HepG2 (cell line): ENCODE results near the gene UBE3D. TPM values are rescaled to one million over a fixed set of nuclear protein-coding genes. Genes with fewer than 3 reads are reported as not detected.
"Not testable (repeated sequence)": the region's sequence is repeated elsewhere in the genome, so short reads cannot be mapped to it uniquely, and the experiment has no call there.

Experiments used
- ATAC-seq: fragments of 200-7000 bp; cut with Tn5 transposase; 3 replicates; pipeline ENCODE4 v1.9.1; 2020; ENCODE audit warnings: mild to moderate bottlenecking, moderate library complexity
- BruUV-seq: library from RNA; stranded (reverse); fragments of 400-500 nt; replicated peaks from 2 replicates; lab custom pipeline; 2021; lab: Mats Ljungman, UMichigan
- CTCF ChIA-PET: fragments of 300-600 bp; formaldehyde crosslinking; extraction: SDS; loops from one replicate; lab custom pipeline; 2021; ENCODE audit warnings: low total read pairs, inconsistent platforms, low intra/inter-chr PET ratio; lab: Yijun Ruan, JAX
- POLR2A ChIA-PET: fragments of 350-600 bp; sonication (Branson Sonifier 250); formaldehyde crosslinking; loops from one replicate; lab custom pipeline; 2020; ENCODE audit warnings: antibody characterized with exemption, inconsistent platforms; lab: Yijun Ruan, JAX
- DNase-seq: peaks from one replicate; pipeline ENCODE4 v3.0.0-alpha.2; 2015; ENCODE audit warnings: low spot score
- FAIRE-seq: peaks from 3 replicates; lab custom pipeline; 2011; peaks lifted over from hg19 to GRCh38; lab: Jason Lieb, UNC
- H2AFZ ChIP-seq: one replicate; pipeline ENCODE4 v1.6.1; 2011; ENCODE audit warnings: low read length, inconsistent platforms
- H3K27ac ChIP-seq: fragments of 300-600 bp; 3 replicates; pipeline ENCODE4 v1.8.0; 2011; ENCODE audit warnings: mixed run types, mild to moderate bottlenecking, mixed read lengths, low read length, inconsistent platforms; ENCODE audit not compliant: insufficient read depth; ENCODE audit errors: extremely low read length
- H3K27me3 ChIP-seq, 2 experiments: fragments of 200-600 bp in 1 of 2; 2 replicates in 1 of 2; 3 replicates in 1 of 2; pipeline versions ENCODE4 v1.6.0 to v1.8.0; 2011; ENCODE audit warnings: low read length in 2 of 2, mild to moderate bottlenecking in 2 of 2, moderate library complexity in 2 of 2, inconsistent platforms in 1 of 2; ENCODE audit not compliant: insufficient read depth in 2 of 2, control insufficient read depth in 1 of 2
- H3K36me3 ChIP-seq, 2 experiments: fragments of 200-600 bp in 1 of 2; replicated peaks in 1 of 2; 2 replicates in 1 of 2; 3 replicates in 1 of 2; pipeline versions ENCODE4 v1.5.1 to v1.8.0; 2011; ENCODE audit warnings: low read length in 2 of 2, inconsistent platforms in 1 of 2; ENCODE audit not compliant: insufficient read depth in 2 of 2, control insufficient read depth in 1 of 2
- H3K4me1 ChIP-seq: 2 replicates; pipeline ENCODE4 v1.5.1; 2012; ENCODE audit warnings: low read length, inconsistent platforms; ENCODE audit not compliant: insufficient read depth
- H3K4me2 ChIP-seq: 2 replicates; pipeline ENCODE4 v1.6.0; 2011; ENCODE audit warnings: low read depth, low read length, inconsistent platforms
- H3K4me3 ChIP-seq, 3 experiments: fragments of 200-600 bp in 1 of 3; sonication (generic), shearing (Covaris generic) in 1 of 3; replicated peaks in 1 of 3; 2 replicates each; pipeline ENCODE4 v1.5.1; 2011 to 2016; ENCODE audit warnings: low read length in 3 of 3, inconsistent platforms in 2 of 3, low read depth in 2 of 3, mild to moderate bottlenecking in 2 of 3, control low read depth in 1 of 3, mixed read lengths in 1 of 3; ENCODE audit not compliant: insufficient read depth in 1 of 3
- H3K79me2 ChIP-seq: one replicate; pipeline ENCODE4 v1.6.1; 2011; ENCODE audit warnings: low read length, inconsistent platforms; ENCODE audit not compliant: insufficient read depth
- H3K9ac ChIP-seq: 2 replicates; pipeline ENCODE4 v1.6.0; 2011; ENCODE audit warnings: mild to moderate bottlenecking, low read depth, low read length, inconsistent platforms; ENCODE audit not compliant: insufficient read depth
- H3K9me3 ChIP-seq: 2 replicates; pipeline ENCODE4 v1.5.1; 2012; ENCODE audit warnings: mild to moderate bottlenecking, low read length
- H4K20me1 ChIP-seq: 2 replicates; pipeline ENCODE4 v1.6.0; 2011; ENCODE audit warnings: inconsistent platforms, mild to moderate bottlenecking, low read length, moderate library complexity; ENCODE audit not compliant: insufficient read depth
- ATF1 ChIP-seq: IDR thresholded peaks from 2 replicates; pipeline ENCODE4 v1.6.1; 2016; ENCODE audit warnings: mild to moderate bottlenecking, control low read depth
- PCBP2 ChIP-seq: fragments of 200-400 bp; formaldehyde crosslinking; optimal IDR thresholded peaks from 2 replicates; pipeline ENCODE3; 2018; ENCODE audit warnings: low read length, low read depth; ENCODE audit not compliant: poor library complexity, severe bottlenecking
- ZFP36 ChIP-seq: fragments of 150-350 bp; IDR thresholded peaks from 2 replicates; pipeline ENCODE4 v1.6.1; 2018; ENCODE audit warnings: borderline replicate concordance, low read length, low read depth; ENCODE audit not compliant: partially characterized antibody
- ZNF280D ChIP-seq: sonication (generic); formaldehyde crosslinking; IDR thresholded peaks from 2 replicates; pipeline ENCODE4 v1.5.1; 2020; ENCODE audit warnings: mild to moderate bottlenecking, missing genetic modification reagents
- WGBS: methylation state at CpG from one replicate; pipeline ENCODE4 v1.1.6; 2017; ENCODE audit warnings: low lambda C conversion rate; 5-methylcytosine and 5-hydroxymethylcytosine counted together
- in situ Hi-C: cut with HindIII; loops from 2 replicates; pipeline ENCODE4 v1.10.0; 2017; ENCODE audit warnings: low pct_unique_long_range_greater_than_20kb; ENCODE audit not compliant: extremely low pct_ligation_motif_present
- intact Hi-C: fragments of 100-400 bp; cut with micrococcal nuclease; formaldehyde crosslinking; loops from one replicate; pipeline ENCODE4 v1.10.0; 2022; ENCODE audit not compliant: unreplicated experiment
- polyA plus RNA-seq, 8 experiments: library from polyadenylated mRNA; depleted of rRNA in 3 of 8; stranded (reverse) in 7 of 8; unstranded in 1 of 8; fragments of >200 nt; fragmentation: Illumina TruSeq in 4 of 8; extraction: Trizol in 4 of 8; gene quantifications; 2 replicates each; pipeline versions ENCODE4 v1.2.1 to v1.2.3, GENCODE V29; 2011 to 2016; ENCODE audit warnings: low read depth in 4 of 8, missing spikeins in 1 of 8, mixed read lengths in 1 of 8; ENCODE audit not compliant: insufficient read depth in 1 of 8
- total RNA-seq, 5 experiments: library from RNA; depleted of rRNA; stranded (reverse); fragments of >200 nt; fragmentation: Illumina TruSeq; extraction: Trizol; gene quantifications; 2 replicates each; pipeline ENCODE4 v1.2.3, GENCODE V29; 2016; ENCODE audit warnings: low read depth in 1 of 5

UBE3D gene
- total and polyA plus RNA-seq, 2 of the 13 experiments (the other 11 are each of a cell fraction or from before 2014, with no cell fraction given) = 5.1 to 11.4 TPM

GRCh38 chr6:82951389-82951788 is 114.3 kb downstream of the UBE3D start (continued):
- TF ChIP-seq ATF1 (CRISPR knock-in tag) (no peak), PCBP2 (no peak)
- TF ChIP-seq, all 625 proteins: peak for 0

- H4K20me1 ChIP-seq, H3K4me2 ChIP-seq, H3K4me1 ChIP-seq, FAIRE-seq, intact Hi-C loops, H3K27me3 ChIP-seq, H3K27ac ChIP-seq, ATAC-seq, H3K4me3 ChIP-seq, DNase-seq, BruUV-seq, H3K79me2 ChIP-seq, H2AFZ ChIP-seq, H3K36me3 ChIP-seq, CTCF ChIA-PET, in situ Hi-C loops, H3K9ac ChIP-seq, POLR2A ChIA-PET: not testable (repeated sequence)
- 100% methylated on average over 1 of the region's 3 CpGs for WGBS
- peaks cover 29% of the 10 kb centered on the region for H3K9me3 ChIP-seq
- TF ChIP-seq ZNF280D (CRISPR knock-in tag) = 0 out of 2 replicates have a peak, but pooled peaks have one; percentile 38
- TF ChIP-seq ZFP36 = peak; percentile 48
These were observed 134.7 kb downstream of the UBE3D start for GRCh38 chr6:82930915-82931314.
